ENCODE measurements around the gene DDX25. TPM values are rescaled to one million over a fixed set of nuclear protein-coding genes. Genes with fewer than 3 reads are reported as not detected.

DDX25 gene
- total RNA-seq, 1 donor from 2014 or later = 2.3 TPM

DNA sequence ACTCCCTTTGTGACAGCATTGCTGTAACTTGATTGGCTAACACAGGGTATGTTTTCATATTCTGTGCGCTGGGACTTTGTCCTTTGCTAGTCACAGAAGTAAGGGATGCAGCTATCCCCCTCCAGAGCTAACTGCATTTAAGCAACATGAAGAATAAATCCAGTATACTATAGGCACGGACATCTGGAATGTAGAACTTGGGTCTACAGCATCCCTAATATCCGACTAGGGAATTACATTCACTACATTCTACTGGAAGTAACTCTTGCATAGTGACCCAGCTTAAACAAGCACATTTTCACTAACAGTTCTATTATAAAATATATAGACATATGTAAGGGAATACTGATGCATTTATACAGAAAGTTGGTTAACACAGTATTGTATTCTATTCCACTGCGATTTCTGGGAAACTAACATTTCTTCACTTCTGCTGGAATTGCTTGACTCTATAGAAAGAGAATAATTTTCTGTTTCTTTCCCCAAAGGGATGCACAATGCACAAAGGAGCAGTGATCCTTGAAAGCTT is 54.6 kb downstream of the DDX25 start:
- DNase-seq (ENCODE audit: low read depth, low spot score) = no peak
- peaks cover 21% of the 10 kb centered on the region for H3K36me3 Mint-ChIP-seq (ENCODE audit: low read depth)
- no peaks in the 10 kb centered on the region for H3K27me3 Mint-ChIP-seq (ENCODE audit: low read depth)
- peaks cover 7% of the 10 kb centered on the region for H3K4me1 Mint-ChIP-seq
- peaks cover 6% of the 10 kb centered on the region for H3K9me3 Mint-ChIP-seq
- H3K27ac Mint-ChIP-seq (ENCODE audit: unreplicated experiment) = no peak overlapping the region
- no peak overlapping the region for H3K4me3 Mint-ChIP-seq
- TF ChIP-seq, protein P1, sequence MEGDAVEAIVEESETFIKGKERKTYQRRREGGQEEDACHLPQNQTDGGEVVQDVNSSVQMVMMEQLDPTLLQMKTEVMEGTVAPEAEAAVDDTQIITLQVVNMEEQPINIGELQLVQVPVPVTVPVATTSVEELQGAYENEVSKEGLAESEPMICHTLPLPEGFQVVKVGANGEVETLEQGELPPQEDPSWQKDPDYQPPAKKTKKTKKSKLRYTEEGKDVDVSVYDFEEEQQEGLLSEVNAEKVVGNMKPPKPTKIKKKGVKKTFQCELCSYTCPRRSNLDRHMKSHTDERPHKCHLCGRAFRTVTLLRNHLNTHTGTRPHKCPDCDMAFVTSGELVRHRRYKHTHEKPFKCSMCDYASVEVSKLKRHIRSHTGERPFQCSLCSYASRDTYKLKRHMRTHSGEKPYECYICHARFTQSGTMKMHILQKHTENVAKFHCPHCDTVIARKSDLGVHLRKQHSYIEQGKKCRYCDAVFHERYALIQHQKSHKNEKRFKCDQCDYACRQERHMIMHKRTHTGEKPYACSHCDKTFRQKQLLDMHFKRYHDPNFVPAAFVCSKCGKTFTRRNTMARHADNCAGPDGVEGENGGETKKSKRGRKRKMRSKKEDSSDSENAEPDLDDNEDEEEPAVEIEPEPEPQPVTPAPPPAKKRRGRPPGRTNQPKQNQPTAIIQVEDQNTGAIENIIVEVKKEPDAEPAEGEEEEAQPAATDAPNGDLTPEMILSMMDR (conservative IDR thresholded peaks at IDR 0.05) = no peak

DNA sequence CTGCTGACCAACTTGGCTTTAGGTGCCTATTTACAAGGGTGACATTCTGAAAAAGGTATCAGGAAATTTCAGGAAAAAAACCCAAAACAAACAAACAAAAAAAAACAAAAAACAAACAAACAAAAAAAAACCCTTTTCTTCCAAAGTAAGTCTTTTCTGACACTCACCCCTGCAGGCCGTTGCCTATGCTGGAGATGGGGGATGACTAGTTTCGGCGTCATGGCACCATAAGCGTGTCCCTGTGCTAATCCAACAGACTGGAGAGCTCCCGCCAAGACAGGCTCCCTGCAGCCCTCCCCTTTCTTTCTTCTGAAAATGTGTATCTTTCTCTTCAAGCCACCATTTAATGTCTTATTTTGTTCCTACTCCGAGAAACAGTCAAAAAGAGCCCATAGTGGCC is 55.2 kb downstream of the DDX25 start:
- peaks cover 7% of the 10 kb centered on the region for H3K4me1 Mint-ChIP-seq
- no peak for DNase-seq (ENCODE audit: low read depth, low spot score)
- H3K27ac Mint-ChIP-seq (ENCODE audit: unreplicated experiment) = no peak overlapping the region
- no peak overlapping the region for H3K4me3 Mint-ChIP-seq
- peaks cover 6% of the 10 kb centered on the region for H3K9me3 Mint-ChIP-seq
- H3K36me3 Mint-ChIP-seq (ENCODE audit: low read depth) = peaks cover 21% of the 10 kb centered on the region
- TF ChIP-seq, protein P1 (conservative IDR thresholded peaks at IDR 0.05) = no peak
- no peaks in the 10 kb centered on the region for H3K27me3 Mint-ChIP-seq (ENCODE audit: low read depth)

DNA sequence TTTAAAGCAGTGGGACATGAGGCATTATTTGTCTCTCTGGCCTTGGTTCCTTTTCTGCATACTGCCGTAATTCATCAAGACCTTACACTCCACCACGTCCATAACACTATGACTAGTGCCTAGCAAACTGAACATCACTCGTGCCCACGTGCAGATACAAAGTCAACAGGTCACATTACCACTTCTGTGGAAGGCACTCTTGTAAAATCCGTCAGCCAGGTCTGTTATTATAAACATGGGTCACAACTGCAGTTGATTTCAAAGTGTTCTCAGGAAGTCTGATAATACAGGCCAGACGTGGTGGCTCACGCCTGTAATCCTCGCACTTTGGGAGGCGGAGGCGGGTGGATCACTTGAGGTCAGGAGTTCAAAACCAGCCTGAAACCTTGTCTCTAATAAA is 55.6 kb downstream of the DDX25 start:
- H3K36me3 Mint-ChIP-seq (ENCODE audit: low read depth) = peaks cover 21% of the 10 kb centered on the region
- H3K4me3 Mint-ChIP-seq = no peak overlapping the region
- DNase-seq (ENCODE audit: low read depth, low spot score) = no peak
- H3K9me3 Mint-ChIP-seq = peaks cover 6% of the 10 kb centered on the region
- TF ChIP-seq, protein P1 (conservative IDR thresholded peaks at IDR 0.05) = no peak
- peaks cover 7% of the 10 kb centered on the region for H3K4me1 Mint-ChIP-seq
- H3K27me3 Mint-ChIP-seq (ENCODE audit: low read depth) = no peaks in the 10 kb centered on the region
- no peak overlapping the region for H3K27ac Mint-ChIP-seq (ENCODE audit: unreplicated experiment)

DNA sequence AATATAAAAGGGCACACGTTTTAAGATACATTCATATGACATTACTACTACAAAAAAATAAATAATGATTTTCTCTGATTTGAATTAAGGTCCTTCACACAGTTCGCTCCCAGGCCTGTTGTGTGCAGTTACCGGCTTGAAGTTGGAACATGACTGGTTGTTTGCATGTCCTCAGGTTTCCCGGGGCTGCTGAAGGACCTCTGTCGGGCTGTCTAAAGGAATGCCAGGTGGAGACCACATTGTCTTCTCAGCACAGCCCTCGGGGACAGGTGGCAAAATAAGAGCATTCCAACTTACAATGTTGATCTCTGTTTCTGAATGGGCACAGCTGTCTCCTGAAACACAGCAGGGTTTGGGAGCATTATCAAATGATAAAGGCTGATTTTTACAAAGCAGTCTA is 56.5 kb downstream of the DDX25 start:
- H3K27me3 Mint-ChIP-seq (ENCODE audit: low read depth) = no peaks in the 10 kb centered on the region
- peaks cover 6% of the 10 kb centered on the region for H3K9me3 Mint-ChIP-seq
- peaks cover 21% of the 10 kb centered on the region for H3K36me3 Mint-ChIP-seq (ENCODE audit: low read depth)
- peaks cover 7% of the 10 kb centered on the region for H3K4me1 Mint-ChIP-seq
- no peak for DNase-seq (ENCODE audit: low read depth, low spot score)
- no peak overlapping the region for H3K27ac Mint-ChIP-seq (ENCODE audit: unreplicated experiment)
- TF ChIP-seq, protein P1 (conservative IDR thresholded peaks at IDR 0.05) = no peak
- H3K4me3 Mint-ChIP-seq = no peak overlapping the region

DNA sequence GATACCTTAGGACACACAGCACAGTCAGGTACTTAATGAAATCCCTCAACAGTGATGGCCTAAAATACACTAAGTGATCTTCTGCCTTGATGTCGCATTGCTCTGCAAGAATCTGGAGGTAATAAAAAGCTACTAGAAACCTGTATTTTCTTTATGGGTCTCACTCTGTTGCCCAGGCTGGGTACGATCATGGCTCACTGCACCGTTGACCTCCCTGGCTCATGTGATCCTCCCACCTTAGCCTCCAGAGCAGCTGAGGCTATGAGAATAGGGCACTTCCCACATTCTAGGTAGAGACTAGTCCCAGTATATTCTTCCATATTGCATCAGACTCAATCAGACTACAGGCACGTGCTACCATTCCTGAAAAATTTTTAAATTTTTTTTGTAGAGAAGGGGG is 63.2 kb downstream of the DDX25 start:
- H3K4me3 Mint-ChIP-seq = no peak overlapping the region
- DNase-seq (ENCODE audit: low read depth, low spot score) = no peak
- no peaks in the 10 kb centered on the region for H3K4me1 Mint-ChIP-seq
- H3K27me3 Mint-ChIP-seq (ENCODE audit: low read depth) = no peaks in the 10 kb centered on the region
- no peak overlapping the region for H3K27ac Mint-ChIP-seq (ENCODE audit: unreplicated experiment)
- peaks cover 8% of the 10 kb centered on the region for H3K36me3 Mint-ChIP-seq (ENCODE audit: low read depth)
- peaks cover 5% of the 10 kb centered on the region for H3K9me3 Mint-ChIP-seq
- TF ChIP-seq, protein P1 (conservative IDR thresholded peaks at IDR 0.05) = no peak

Data from neural crest cell (in vitro differentiated cells).